Measurements from ENCODE around the gene C10orf88. TPM values are rescaled to one million over a fixed set of nuclear protein-coding genes. Genes with fewer than 3 reads are reported as not detected.
A peak's percentile ranks its signal among the peaks of the same experiment; 100 is the strongest.
"Not testable (repeated sequence)": the region's sequence is repeated elsewhere in the genome, so short reads cannot be mapped to it uniquely, and the experiment has no call there.

The C10orf88 gene
- total and polyA plus RNA-seq, 3 donors from 2014 or later: 18.5 to 50.8 (median 20.6) TPM

DNA sequence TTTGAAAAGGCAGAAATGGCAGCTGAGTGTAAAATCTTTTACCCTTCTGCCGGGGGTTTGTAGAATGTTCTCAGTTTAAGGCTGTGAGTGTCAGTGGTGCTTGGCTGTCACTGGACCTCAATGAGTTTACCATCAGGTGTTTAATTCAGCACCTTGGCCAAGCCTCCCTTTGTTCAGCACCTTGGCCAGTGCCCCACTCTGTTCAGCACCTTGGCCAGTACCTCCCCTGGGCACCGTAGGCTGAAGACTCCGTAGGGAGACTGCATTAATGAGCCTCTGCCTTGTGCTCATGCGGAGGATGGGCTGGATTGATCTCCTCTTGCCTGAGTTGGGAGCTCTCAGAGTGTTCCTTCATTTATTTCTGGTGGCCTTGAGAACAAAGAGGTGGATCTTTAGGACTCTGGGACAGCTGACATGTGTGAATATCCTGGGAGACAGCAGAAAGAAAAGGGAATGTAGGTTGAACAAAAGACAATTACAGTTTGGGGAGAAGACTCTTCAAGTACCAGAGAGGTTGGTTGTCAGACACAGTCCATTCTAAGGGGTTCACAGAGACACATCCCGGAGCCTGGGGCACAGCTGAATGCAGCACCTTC, 42.0 kb downstream of the C10orf88 start:
- DNase-seq: peak; percentile 68
- Histone ChIP-seq H3K36me3 (ENCODE audit: low read depth, missing control alignments) (no peaks in the 10 kb centered on the region), H3K9me3 (no peaks in the 10 kb centered on the region), H3K4me1 (no peaks in the 10 kb centered on the region), H3K4me3 (no peak overlapping the region), H3K27me3 (no peaks in the 10 kb centered on the region), H3K27ac (no peak overlapping the region)
- intact Hi-C loops (cut with DNase I; ENCODE audit: low total_unique reads): no loop called here
- WGBS, 2 donors: 0 to 23% methylated on average over 2 to 5 of the region's 5 CpGs
- TF ChIP-seq, protein P1, sequence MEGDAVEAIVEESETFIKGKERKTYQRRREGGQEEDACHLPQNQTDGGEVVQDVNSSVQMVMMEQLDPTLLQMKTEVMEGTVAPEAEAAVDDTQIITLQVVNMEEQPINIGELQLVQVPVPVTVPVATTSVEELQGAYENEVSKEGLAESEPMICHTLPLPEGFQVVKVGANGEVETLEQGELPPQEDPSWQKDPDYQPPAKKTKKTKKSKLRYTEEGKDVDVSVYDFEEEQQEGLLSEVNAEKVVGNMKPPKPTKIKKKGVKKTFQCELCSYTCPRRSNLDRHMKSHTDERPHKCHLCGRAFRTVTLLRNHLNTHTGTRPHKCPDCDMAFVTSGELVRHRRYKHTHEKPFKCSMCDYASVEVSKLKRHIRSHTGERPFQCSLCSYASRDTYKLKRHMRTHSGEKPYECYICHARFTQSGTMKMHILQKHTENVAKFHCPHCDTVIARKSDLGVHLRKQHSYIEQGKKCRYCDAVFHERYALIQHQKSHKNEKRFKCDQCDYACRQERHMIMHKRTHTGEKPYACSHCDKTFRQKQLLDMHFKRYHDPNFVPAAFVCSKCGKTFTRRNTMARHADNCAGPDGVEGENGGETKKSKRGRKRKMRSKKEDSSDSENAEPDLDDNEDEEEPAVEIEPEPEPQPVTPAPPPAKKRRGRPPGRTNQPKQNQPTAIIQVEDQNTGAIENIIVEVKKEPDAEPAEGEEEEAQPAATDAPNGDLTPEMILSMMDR (IDR thresholded peaks at IDR 0.05): no peak
- no peak for TF ChIP-seq POLR2A (IDR thresholded peaks at IDR 0.05)

DNA sequence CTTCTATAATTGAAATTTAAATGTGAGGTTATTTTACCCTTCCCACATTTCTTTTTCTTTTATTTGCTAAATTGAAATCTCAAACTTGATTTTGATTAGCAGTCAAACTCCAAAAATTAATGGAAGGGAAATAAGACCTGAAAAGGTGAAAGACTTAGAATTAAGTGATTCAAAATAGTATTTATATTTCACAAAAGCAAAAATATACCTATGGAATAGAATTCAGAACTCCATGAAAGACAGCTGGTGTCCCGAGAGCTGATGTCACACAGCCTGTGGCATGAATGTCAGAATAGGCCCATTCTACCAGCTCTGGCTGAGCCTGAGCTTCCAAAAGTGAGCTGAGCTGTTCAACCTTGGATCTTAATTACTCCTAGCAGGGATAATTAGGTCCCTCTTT, 43.7 kb downstream of the C10orf88 start, which contains the start of gene FAM24A:
TSS of gene FAM24A (plus strand) at position 301 of the 400 bp plus-strand sequence. CDS start 1,025 bp downstream, outside the sequence.
- Histone ChIP-seq H3K27ac (no peak within 1 kb of the TSS), H3K4me3 (no peak within 1 kb of the TSS), H3K27me3 (no peaks in the 10 kb centered on the region), H3K36me3 (ENCODE audit: low read depth, missing control alignments) (no peaks in the 10 kb centered on the region), H3K4me1 (no peaks in the 10 kb centered on the region), H3K9me3 (no peaks in the 10 kb centered on the region)
- 73 to 78% methylated on average over 1 of the region's 1 CpG for WGBS, 2 donors
- intact Hi-C loops (cut with DNase I; ENCODE audit: low total_unique reads): no loop called here
- no peak for TF ChIP-seq POLR2A (IDR thresholded peaks at IDR 0.05)
- no peak for DNase-seq

DNA sequence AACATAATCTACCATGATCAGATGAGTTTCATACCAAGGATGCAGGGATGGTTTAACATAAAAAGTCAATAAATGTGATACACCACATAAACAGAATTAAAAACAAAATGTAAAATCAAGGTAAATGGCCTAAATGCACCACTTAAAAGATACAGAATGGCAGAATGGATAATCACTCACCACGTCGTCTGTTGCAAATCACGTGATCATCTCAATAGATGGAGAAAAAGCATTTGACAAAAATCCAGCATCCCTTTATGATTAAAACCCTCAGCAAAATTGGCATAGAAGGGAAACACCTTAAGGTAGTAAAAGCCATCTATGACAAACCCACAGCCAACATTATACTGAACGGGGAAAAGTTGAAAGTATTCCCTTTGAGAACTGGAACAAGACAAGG, 50.2 kb downstream of the C10orf88 start:
- H3K27ac ChIP-seq; intact Hi-C loops (cut with DNase I; ENCODE audit: low total_unique reads); H3K4me1 ChIP-seq; H3K9me3 ChIP-seq; H3K36me3 ChIP-seq (ENCODE audit: low read depth, missing control alignments); DNase-seq; H3K27me3 ChIP-seq; H3K4me3 ChIP-seq: not testable (repeated sequence)
- WGBS, 2 donors: 57 to 70% methylated on average over 4 of the region's 4 CpGs

DNA sequence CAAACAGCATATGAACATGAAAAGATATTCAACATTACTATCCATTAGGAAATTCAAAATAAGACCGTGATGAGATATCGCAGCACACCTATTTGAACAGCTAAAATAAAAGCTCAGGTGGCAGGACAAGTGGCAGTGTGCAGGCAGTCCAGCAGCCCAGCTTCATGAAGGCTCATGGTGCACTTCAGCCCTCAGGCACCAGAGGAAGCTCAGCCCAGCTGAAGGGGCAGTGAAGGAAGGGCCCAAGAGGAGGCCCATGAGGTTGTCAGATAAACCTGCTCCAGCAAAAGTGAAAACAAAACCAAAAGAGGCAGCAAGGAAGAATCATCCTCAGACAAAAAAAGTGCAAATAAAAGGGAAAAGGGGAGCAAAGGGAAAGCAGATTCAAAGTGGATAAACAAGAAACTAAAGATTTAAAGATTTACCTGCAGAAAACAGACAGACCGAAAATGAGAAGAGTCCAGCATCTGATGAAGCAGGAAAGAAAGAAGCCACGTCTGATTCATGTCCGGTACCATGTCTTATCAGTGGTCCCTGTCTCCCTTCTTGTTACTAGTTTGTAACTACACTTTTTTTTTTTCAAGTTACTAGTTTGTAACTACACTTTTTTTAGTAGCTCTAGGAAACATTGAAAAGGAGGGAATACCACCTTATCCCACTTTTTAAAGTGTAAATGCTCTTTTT, 59.6 kb downstream of the C10orf88 start:
- no peaks in the 10 kb centered on the region for H3K4me1 ChIP-seq
- H3K27me3 ChIP-seq: no peaks in the 10 kb centered on the region
- intact Hi-C loops (cut with DNase I; ENCODE audit: low total_unique reads): no loop called here
- no peak for DNase-seq
- H3K27ac ChIP-seq: no peak overlapping the region
- no peaks in the 10 kb centered on the region for H3K9me3 ChIP-seq
- H3K4me3 ChIP-seq: no peak overlapping the region
- 84 to 91% methylated on average over 5 of the region's 5 CpGs for WGBS, 2 donors
- TF ChIP-seq, protein P1 (IDR thresholded peaks at IDR 0.05): no peak
- TF ChIP-seq POLR2A (IDR thresholded peaks at IDR 0.05): no peak
- H3K36me3 ChIP-seq (ENCODE audit: low read depth, missing control alignments): no peaks in the 10 kb centered on the region

DNA sequence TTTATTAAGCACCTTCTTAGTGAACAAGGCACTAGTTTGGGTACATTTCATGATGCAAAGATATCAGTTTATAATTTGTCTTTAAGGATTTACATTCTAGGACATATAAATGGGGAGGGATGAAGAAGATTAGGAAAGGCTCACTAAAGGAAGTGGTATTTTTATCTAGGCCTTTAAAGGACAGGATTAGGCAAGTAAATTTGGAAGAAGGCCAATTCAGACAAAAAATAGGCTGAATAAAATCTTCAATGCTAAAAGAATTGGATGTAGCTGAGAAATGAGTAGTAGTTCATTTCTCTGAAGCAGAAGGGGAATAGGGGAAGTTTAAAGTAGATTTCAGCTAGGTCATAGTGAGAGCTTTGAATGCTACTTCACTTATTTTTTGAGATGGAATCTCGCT, 69.9 kb downstream of the C10orf88 start:
- Histone ChIP-seq H3K9me3 (no peaks in the 10 kb centered on the region), H3K27me3 (no peaks in the 10 kb centered on the region), H3K4me1 (peaks cover 3% of the 10 kb centered on the region), H3K36me3 (ENCODE audit: low read depth, missing control alignments) (no peaks in the 10 kb centered on the region), H3K27ac (no peak overlapping the region), H3K4me3 (no peak overlapping the region)
- no peak for TF ChIP-seq POLR2A (IDR thresholded peaks at IDR 0.05)
- TF ChIP-seq, protein P1 (IDR thresholded peaks at IDR 0.05): no peak
- intact Hi-C loops (cut with DNase I; ENCODE audit: low total_unique reads): no loop called here
- no peak for DNase-seq
- whole genome bisulfite sequencing, 2 donors: 94 to 100% methylated on average over 1 of the region's 1 CpG

DNA sequence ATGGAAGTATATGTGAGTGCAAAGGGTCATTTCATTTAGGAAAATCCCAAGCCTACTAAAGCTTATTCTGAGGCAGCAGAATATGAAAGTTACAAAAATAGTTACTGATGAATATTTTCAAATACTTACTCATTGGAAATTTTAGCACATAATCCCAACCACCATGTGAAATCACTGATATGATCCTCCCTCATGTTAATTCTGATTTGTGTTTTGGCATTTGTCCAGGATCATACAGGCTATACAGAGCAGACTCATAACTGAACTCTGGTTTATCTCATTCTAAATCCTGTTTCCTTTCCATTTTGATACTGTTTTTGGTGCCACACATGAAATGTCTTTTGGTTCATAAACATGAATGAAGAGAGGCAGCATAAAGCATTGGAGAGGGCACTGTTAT, 71.3 kb downstream of the C10orf88 start:
- H3K36me3 ChIP-seq (ENCODE audit: low read depth, missing control alignments): no peaks in the 10 kb centered on the region

More for the DNA sequence above, 71.3 kb downstream of the C10orf88 start:
- Histone ChIP-seq H3K27ac (no peak overlapping the region), H3K27me3 (no peaks in the 10 kb centered on the region), H3K9me3 (no peaks in the 10 kb centered on the region), H3K4me1 (peaks cover 3% of the 10 kb centered on the region), H3K4me3 (no peak overlapping the region)
- intact Hi-C loops (cut with DNase I; ENCODE audit: low total_unique reads): no loop called here
- TF ChIP-seq, protein P1 (IDR thresholded peaks at IDR 0.05): no peak
- TF ChIP-seq POLR2A (IDR thresholded peaks at IDR 0.05): no peak
- DNase-seq: no peak

All from testis (tissue), 3 donors.